Activated T-cell treated with anti-CD3 and anti-CD28 coated beads for 1 hour (primary cell): Measurements from ENCODE around the gene MDH2.
"Not testable (repeated sequence)": the region's sequence is repeated elsewhere in the genome, so short reads cannot be mapped to it uniquely, and the experiment has no call there.

Experiments used
- DNase-seq: peaks from one replicate; pipeline ENCODE4 v3.0.0-alpha.2; 2020; ENCODE audit warnings: low read depth

MDH2 gene

DNA sequence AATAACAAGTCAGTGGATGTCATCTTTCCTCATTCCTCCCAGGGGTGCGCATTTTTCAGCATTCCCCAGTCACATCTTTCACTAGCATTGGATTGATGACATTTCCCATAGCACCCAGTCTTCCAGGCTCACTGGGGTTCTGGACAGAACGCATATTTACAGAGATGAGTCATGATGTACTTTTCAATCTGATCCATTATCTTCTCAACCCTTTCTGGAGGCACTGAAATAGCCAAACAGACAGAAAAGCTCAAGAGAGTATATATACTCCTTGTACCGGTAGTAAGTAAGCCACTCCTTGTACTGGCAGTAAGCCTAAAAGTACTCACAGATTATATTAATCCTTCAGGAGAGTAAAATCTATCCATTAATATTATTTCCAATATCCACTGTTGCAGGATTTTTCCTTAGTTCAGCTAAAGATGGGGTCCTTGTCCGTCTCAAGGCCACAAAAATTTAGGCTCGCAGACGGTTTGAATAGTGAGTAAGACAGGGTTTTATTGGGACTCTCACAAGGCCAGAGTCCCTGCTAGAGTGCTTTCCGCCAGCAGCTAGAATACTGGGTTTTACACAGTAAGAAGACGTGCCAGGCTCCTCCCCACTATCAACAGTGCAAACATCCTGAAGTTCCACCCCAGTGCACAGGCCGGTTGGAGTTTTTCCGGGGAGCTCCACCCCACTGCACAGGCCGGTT, 60.8 kb downstream of the MDH2 start:
- DNase-seq: no peak

DNA sequence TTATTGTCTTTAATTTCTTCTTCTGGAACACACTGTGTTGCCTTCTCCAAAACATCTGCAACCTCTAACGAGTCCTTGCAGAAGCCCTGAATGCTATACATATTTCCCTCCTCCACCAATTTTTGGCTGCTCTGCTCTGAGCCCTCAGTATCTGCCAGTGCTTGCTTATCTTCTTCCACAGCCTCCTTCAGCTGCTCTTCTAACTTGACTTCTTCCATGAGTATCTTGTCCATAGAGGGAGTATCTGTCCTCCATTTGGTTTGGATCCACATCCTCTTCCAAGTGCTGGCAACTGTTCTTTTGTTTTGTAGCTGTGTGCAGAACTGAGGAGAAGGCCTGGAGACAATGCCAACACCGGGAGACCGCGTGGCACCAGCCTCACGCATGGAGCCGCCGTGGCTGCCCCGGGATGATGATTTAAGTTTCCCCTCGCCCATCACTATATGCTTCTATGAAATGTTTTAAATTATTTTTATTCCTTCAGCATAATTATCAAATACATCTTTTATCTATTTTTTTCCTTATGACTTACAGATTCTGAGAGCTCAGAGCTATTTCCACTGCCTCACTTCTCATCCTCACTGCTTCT, 65.2 kb downstream of the MDH2 start:
- DNase-seq: not testable (repeated sequence)

DNA sequence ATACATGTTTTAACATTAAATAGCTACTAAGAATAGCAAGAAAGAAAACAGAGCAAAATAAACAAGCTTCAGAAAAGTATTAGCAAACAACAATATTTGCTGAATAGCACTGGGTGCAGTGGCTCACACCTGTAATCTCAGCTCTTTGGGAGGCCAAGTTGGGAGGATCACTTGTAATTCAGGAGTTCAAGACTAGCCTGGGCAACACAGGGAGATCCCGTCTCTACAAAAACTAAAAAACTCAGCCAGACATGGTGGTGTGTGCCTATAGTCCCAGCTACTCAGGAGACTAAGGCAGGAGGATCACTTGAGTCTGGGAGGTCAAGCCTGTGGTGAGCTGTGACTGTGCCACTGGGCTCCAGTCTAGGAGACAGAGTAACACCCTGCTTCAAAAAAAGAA, 66.8 kb downstream of the MDH2 start:
- DNase-seq: not testable (repeated sequence)
